HCT116 (cell line): ENCODE results near the gene ABCD1. TPM values are rescaled to one million over a fixed set of nuclear protein-coding genes. Genes with fewer than 3 reads are reported as not detected.

Source experiments
- ATAC-seq: fragments of 200-7000 bp; cut with Tn5 transposase; 2 replicates; pipeline ENCODE4 v1.9.1; 2020; ENCODE audit warnings: mild to moderate bottlenecking, moderate library complexity
- BruUV-seq: library from RNA; stranded (reverse); fragments of 400-500 nt; replicated peaks from 2 replicates; lab custom pipeline; 2021; lab: Mats Ljungman, UMichigan
- CTCF ChIA-PET: fragments of 300-600 bp; sonication (Branson Sonifier 250); formaldehyde crosslinking; loops from one replicate; lab custom pipeline; 2021; ENCODE audit warnings: antibody characterized with exemption; lab: Charles Lee
- POLR2A ChIA-PET: fragments of 300-600, 350-600 bp; sonication (Branson Sonifier 250); formaldehyde crosslinking; loops from one replicate; lab custom pipeline; 2021; ENCODE audit warnings: antibody characterized with exemption; lab: Charles Lee
- RAD21 ChIA-PET, 2 experiments: fragments of 300-600 bp; sonication (Branson Sonifier 250); formaldehyde crosslinking; loops; one replicate each; lab custom pipeline; 2023; ENCODE audit warnings: low total read pairs in 2 of 2; ENCODE audit not compliant: uncharacterized antibody in 2 of 2, unreplicated experiment in 2 of 2, low non-redundant PET in 1 of 2; lab: Charles Lee
- DNase-seq: peaks from one replicate; pipeline ENCODE4 v3.0.0-alpha.2; 2010; ENCODE audit warnings: low read depth, low spot score
- H2AFZ ChIP-seq: fragments of 200-600 bp; shearing (Covaris generic), sonication (generic); 2 replicates; pipeline ENCODE4 v1.6.1; 2017; ENCODE audit warnings: low read depth, mixed run types, mixed read lengths, antibody characterized with exemption, low read length; ENCODE audit not compliant: poor library complexity, severe bottlenecking
- H3K27ac ChIP-seq: 2 replicates; pipeline ENCODE4 v1.5.1; 2012; ENCODE audit warnings: low read depth, low read length
- H3K27me3 ChIP-seq: fragments of 200-600 bp; sonication (generic); 2 replicates; pipeline ENCODE4 v1.6.1; 2016; ENCODE audit warnings: mixed run types, low read length, mixed read lengths; ENCODE audit not compliant: insufficient read depth
- H3K36me3 ChIP-seq, 2 experiments: fragments of 200-500 bp in 1 of 2; fragments of 200-600 bp in 1 of 2; sonication (Bioruptor generic) in 1 of 2; sonication (generic) in 1 of 2; 2 replicates each; pipeline versions ENCODE4 v1.5.1 to v1.6.1; 2014 to 2016; ENCODE audit warnings: low read length in 2 of 2, inconsistent platforms in 1 of 2, mixed read lengths in 1 of 2, mixed run types in 1 of 2; ENCODE audit not compliant: insufficient read depth in 2 of 2, control insufficient read depth in 1 of 2
- H3K4me1 ChIP-seq, 2 experiments: fragments of 200-600 bp in 1 of 2; sonication (generic) in 1 of 2; 2 replicates each; pipeline versions ENCODE4 v1.5.1 to v1.6.1; 2012 to 2017; ENCODE audit warnings: low read length in 2 of 2, inconsistent platforms in 1 of 2, mild to moderate bottlenecking in 1 of 2, mixed read lengths in 1 of 2, mixed run types in 1 of 2, moderate library complexity in 1 of 2; ENCODE audit not compliant: insufficient read depth in 2 of 2, control insufficient read depth in 1 of 2
- H3K4me2 ChIP-seq: fragments of 200-600 bp; sonication (generic); 2 replicates; pipeline ENCODE4 v1.6.1; 2017; ENCODE audit warnings: mixed run types, low read length, mixed read lengths
- H3K4me3 ChIP-seq, 2 experiments: fragments of 200-600 bp in 1 of 2; sonication (generic) in 1 of 2; replicated peaks in 1 of 2; 2 replicates each; pipeline ENCODE4 v1.5.1; 2011 to 2016; ENCODE audit warnings: low read length in 2 of 2, control low read depth in 1 of 2, low read depth in 1 of 2, mild to moderate bottlenecking in 1 of 2, mixed read lengths in 1 of 2, mixed run types in 1 of 2
- H3K79me2 ChIP-seq: fragments of 200-600 bp; sonication (generic); 2 replicates; pipeline ENCODE4 v1.6.1; 2017; ENCODE audit warnings: mild to moderate bottlenecking, mixed run types, low read length, moderate library complexity, mixed read lengths; ENCODE audit not compliant: insufficient read depth
- H3K9ac ChIP-seq: fragments of 200-600 bp; sonication (generic); 2 replicates; pipeline ENCODE4 v1.6.1; 2016; ENCODE audit warnings: low read length, mixed read lengths
- H3K9me2 ChIP-seq: fragments of 200-600 bp; sonication (generic), shearing (Covaris generic); 2 replicates; pipeline ENCODE4 v1.6.1; 2017; ENCODE audit warnings: mixed run types, mild to moderate bottlenecking, moderate library complexity; ENCODE audit not compliant: insufficient read depth
- H3K9me3 ChIP-seq, 2 experiments: fragments of 200-500 bp in 1 of 2; fragments of 200-600 bp in 1 of 2; sonication (Bioruptor generic) in 1 of 2; sonication (generic) in 1 of 2; 2 replicates each; pipeline ENCODE4 v1.6.1; 2014 to 2017; ENCODE audit warnings: low read length in 2 of 2, mixed read lengths in 2 of 2, inconsistent platforms in 1 of 2, low read depth in 1 of 2, mild to moderate bottlenecking in 1 of 2, mixed run types in 1 of 2, moderate library complexity in 1 of 2; ENCODE audit not compliant: control insufficient read depth in 1 of 2, insufficient read depth in 1 of 2
- H4K20me1 ChIP-seq: fragments of 200-600 bp; sonication (generic), shearing (Covaris generic); 2 replicates; pipeline ENCODE4 v1.6.1; 2017; ENCODE audit warnings: mixed run types, mild to moderate bottlenecking, moderate library complexity; ENCODE audit not compliant: insufficient read depth
- CEBPB ChIP-seq: IDR thresholded peaks from 2 replicates; pipeline ENCODE4 v1.6.1; 2012; ENCODE audit warnings: low read depth
- EZH2 ChIP-seq: fragments of 200-600 bp; sonication (generic); IDR thresholded peaks from 2 replicates; pipeline ENCODE4 v1.6.1; 2017; ENCODE audit warnings: antibody characterized with exemption, mixed run types
- JUND ChIP-seq: IDR thresholded peaks from 2 replicates; pipeline ENCODE4 v1.6.1; 2012
- POLR2A ChIP-seq: IDR thresholded peaks from 2 replicates; pipeline ENCODE4 v1.7.0; 2011; ENCODE audit warnings: borderline replicate concordance; ENCODE audit not compliant: insufficient read depth, insufficient read length; ENCODE audit errors: extremely low read depth
- SP1 ChIP-seq: IDR thresholded peaks from 2 replicates; pipeline ENCODE4 v1.6.1; 2012; ENCODE audit warnings: low read depth
- TCF7L2 ChIP-seq: IDR thresholded peaks from 2 replicates; pipeline ENCODE4 v1.7.0; 2011; ENCODE audit warnings: borderline replicate concordance, inconsistent platforms; ENCODE audit not compliant: insufficient read depth, insufficient read length; ENCODE audit errors: extremely low read depth
- YY1 ChIP-seq: IDR thresholded peaks from 2 replicates; pipeline ENCODE4 v1.6.1; 2011; ENCODE audit warnings: low read length, low read depth, moderate library complexity, mild to moderate bottlenecking; ENCODE audit not compliant: insufficient replicate concordance; ENCODE audit errors: extremely low read depth
- ZNF274 ChIP-seq: fragments of 200-500 bp; sonication (Bioruptor generic); IDR thresholded peaks from 2 replicates; pipeline ENCODE4 v1.6.1; 2014; ENCODE audit warnings: mild to moderate bottlenecking, low read depth, low read length, inconsistent platforms
- intact Hi-C: fragments of 100-400 bp; cut with micrococcal nuclease; formaldehyde crosslinking; loops from 2 replicates; pipeline ENCODE4 v1.10.0; 2022
- total RNA-seq: library from RNA; stranded (reverse); gene quantifications from one replicate; pipeline ENCODE4 v1.2.1, GENCODE V29; 2021; ENCODE audit not compliant: unreplicated experiment
- TF ChIP-seq, protein P1 (sequence below): IDR thresholded peaks from 2 replicates; pipeline ENCODE4 v1.6.1; 2012
- TF ChIP-seq, protein P2 (sequence below): IDR thresholded peaks from 2 replicates; pipeline ENCODE4 v1.6.1; 2012
- TF ChIP-seq, protein P3 (sequence below): IDR thresholded peaks from 2 replicates; pipeline ENCODE4 v1.6.1; 2011; ENCODE audit warnings: mild to moderate bottlenecking, low read length, moderate library complexity; ENCODE audit not compliant: insufficient replicate concordance; ENCODE audit errors: extremely low read depth
- TF ChIP-seq, protein P4 (sequence below): IDR thresholded peaks from 2 replicates; pipeline ENCODE4 v1.6.1; 2012; ENCODE audit warnings: low read depth

Gene ABCD1
- total RNA-seq, 1 experiment from 2014 or later: 7.1 TPM

DNA sequence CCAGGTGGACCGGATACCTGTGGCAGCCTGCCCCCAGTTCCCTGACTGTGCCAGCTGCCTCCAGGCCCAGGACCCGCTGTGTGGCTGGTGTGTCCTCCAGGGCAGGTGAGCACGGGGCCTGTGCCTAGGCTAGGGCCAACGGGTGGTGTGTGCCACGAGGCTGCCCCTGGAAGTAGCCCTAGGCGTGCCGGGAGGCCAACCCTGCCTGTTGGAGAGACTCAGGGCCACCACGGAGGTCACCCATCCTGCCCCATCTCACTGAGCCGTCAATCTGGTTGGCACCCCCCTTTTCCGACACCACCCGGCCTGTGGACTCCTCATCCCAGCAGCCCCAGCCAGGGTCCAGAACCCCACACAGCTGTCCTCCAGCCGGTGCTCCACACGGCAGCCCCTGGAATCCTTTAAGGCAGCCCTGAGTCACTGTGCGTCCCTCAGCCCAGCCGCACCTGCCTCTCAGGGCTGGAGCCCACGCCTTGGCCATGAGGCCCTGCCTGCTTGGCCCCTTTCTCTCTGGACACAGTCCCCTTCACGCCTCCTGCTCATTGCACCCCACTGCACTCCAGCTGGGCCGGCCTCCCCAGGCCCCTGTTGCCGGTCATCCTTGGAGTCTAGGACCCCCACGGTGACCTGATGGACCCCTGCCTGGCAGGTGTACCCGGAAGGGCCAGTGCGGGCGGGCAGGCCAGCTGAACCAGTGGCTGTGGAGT is 44.7 kb downstream of the ABCD1 start:
- ChIA-PET CTCF (no interaction called here), RAD21 (no interaction called here), POLR2A (no interaction called here)
- Histone ChIP-seq H3K4me3 (no peak overlapping the region), H3K4me1 (peaks cover 0 to 4% of the 10 kb centered on the region in 2 experiments; a peak in 2 of 4 replicates), H3K4me2 (no peak overlapping the region), H4K20me1 (no peaks in the 10 kb centered on the region), H3K36me3 (no peaks in the 10 kb centered on the region), H3K27ac (no peak overlapping the region), H3K9me2 (no peaks in the 10 kb centered on the region), H3K79me2 (no peaks in the 10 kb centered on the region), H2AFZ (no peak overlapping the region), H3K9ac (no peak overlapping the region), H3K27me3 (no peaks in the 10 kb centered on the region), H3K9me3 (no peaks in the 10 kb centered on the region)
- TF ChIP-seq JUND (no peak), YY1 (no peak), ZNF274 (no peak), POLR2A (no peak), TCF7L2 (no peak), EZH2 (no peak), CEBPB (no peak), SP1 (no peak)
- TF ChIP-seq, protein P1, sequence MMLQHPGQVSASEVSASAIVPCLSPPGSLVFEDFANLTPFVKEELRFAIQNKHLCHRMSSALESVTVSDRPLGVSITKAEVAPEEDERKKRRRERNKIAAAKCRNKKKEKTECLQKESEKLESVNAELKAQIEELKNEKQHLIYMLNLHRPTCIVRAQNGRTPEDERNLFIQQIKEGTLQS: no peak
- TF ChIP-seq, protein P2, sequence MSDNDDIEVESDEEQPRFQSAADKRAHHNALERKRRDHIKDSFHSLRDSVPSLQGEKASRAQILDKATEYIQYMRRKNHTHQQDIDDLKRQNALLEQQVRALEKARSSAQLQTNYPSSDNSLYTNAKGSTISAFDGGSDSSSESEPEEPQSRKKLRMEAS: no peak
- TF ChIP-seq, protein P3, sequence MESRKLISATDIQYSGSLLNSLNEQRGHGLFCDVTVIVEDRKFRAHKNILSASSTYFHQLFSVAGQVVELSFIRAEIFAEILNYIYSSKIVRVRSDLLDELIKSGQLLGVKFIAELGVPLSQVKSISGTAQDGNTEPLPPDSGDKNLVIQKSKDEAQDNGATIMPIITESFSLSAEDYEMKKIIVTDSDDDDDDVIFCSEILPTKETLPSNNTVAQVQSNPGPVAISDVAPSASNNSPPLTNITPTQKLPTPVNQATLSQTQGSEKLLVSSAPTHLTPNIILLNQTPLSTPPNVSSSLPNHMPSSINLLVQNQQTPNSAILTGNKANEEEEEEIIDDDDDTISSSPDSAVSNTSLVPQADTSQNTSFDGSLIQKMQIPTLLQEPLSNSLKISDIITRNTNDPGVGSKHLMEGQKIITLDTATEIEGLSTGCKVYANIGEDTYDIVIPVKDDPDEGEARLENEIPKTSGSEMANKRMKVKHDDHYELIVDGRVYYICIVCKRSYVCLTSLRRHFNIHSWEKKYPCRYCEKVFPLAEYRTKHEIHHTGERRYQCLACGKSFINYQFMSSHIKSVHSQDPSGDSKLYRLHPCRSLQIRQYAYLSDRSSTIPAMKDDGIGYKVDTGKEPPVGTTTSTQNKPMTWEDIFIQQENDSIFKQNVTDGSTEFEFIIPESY: no peak
- TF ChIP-seq, protein P4, sequence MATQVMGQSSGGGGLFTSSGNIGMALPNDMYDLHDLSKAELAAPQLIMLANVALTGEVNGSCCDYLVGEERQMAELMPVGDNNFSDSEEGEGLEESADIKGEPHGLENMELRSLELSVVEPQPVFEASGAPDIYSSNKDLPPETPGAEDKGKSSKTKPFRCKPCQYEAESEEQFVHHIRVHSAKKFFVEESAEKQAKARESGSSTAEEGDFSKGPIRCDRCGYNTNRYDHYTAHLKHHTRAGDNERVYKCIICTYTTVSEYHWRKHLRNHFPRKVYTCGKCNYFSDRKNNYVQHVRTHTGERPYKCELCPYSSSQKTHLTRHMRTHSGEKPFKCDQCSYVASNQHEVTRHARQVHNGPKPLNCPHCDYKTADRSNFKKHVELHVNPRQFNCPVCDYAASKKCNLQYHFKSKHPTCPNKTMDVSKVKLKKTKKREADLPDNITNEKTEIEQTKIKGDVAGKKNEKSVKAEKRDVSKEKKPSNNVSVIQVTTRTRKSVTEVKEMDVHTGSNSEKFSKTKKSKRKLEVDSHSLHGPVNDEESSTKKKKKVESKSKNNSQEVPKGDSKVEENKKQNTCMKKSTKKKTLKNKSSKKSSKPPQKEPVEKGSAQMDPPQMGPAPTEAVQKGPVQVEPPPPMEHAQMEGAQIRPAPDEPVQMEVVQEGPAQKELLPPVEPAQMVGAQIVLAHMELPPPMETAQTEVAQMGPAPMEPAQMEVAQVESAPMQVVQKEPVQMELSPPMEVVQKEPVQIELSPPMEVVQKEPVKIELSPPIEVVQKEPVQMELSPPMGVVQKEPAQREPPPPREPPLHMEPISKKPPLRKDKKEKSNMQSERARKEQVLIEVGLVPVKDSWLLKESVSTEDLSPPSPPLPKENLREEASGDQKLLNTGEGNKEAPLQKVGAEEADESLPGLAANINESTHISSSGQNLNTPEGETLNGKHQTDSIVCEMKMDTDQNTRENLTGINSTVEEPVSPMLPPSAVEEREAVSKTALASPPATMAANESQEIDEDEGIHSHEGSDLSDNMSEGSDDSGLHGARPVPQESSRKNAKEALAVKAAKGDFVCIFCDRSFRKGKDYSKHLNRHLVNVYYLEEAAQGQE: no peak
- ATAC-seq (no peak), DNase-seq (no peak)
- intact Hi-C loops: no loop called here
- BruUV-seq: no TSS peak
